IMR-90 (cell line): ENCODE results near the gene ABHD16A. TPM values are rescaled to one million over a fixed set of nuclear protein-coding genes. Genes with fewer than 3 reads are reported as not detected.

ENCODE experiments used
- ATAC-seq: fragments of 200-7000 bp; cut with Tn5 transposase; 2 replicates; pipeline ENCODE4 v1.9.1; 2020; ENCODE audit warnings: low read depth, mild to moderate bottlenecking, moderate library complexity
- BruUV-seq: library from RNA; stranded (reverse); fragments of 400-500 nt; replicated peaks from 2 replicates; lab custom pipeline; 2021; lab: Mats Ljungman, UMichigan
- CTCF ChIA-PET: fragments of 300-600 bp; formaldehyde crosslinking; extraction: SDS; loops from one replicate; lab custom pipeline; 2021; ENCODE audit warnings: antibody characterized with exemption; lab: Yijun Ruan, JAX
- POLR2A ChIA-PET: fragments of 300-600 bp; sonication (Branson Sonifier 250); formaldehyde crosslinking; loops from one replicate; lab custom pipeline; 2022; ENCODE audit warnings: antibody characterized with exemption; ENCODE audit not compliant: unreplicated experiment; lab: Charles Lee
- DNase-seq: peaks from one replicate; pipeline ENCODE4 v3.0.0; 2013
- H2AFZ ChIP-seq: replicated peaks from 2 replicates; pipeline ENCODE3; 2013; ENCODE audit warnings: low read length, mild to moderate bottlenecking; ENCODE audit not compliant: poor library complexity
- H2AK5ac ChIP-seq: 2 replicates; pipeline ENCODE4 v1.6.1; 2013; ENCODE audit warnings: low read depth, low read length, inconsistent platforms
- H2AK9ac ChIP-seq: replicated peaks from 2 replicates; pipeline ENCODE3; 2013; ENCODE audit warnings: mild to moderate bottlenecking, low read depth, low read length, moderate library complexity; ENCODE audit not compliant: poor library complexity
- H2BK120ac ChIP-seq: 2 replicates; pipeline ENCODE4 v1.6.1; 2013; ENCODE audit warnings: low read depth, low read length, inconsistent platforms
- H2BK15ac ChIP-seq: 3 replicates; pipeline ENCODE4 v1.6.1; 2013; ENCODE audit warnings: low read depth, low read length, inconsistent platforms
- H2BK20ac ChIP-seq: 2 replicates; pipeline ENCODE4 v1.6.1; 2013; ENCODE audit warnings: low read depth, mild to moderate bottlenecking, inconsistent platforms, low read length, moderate library complexity
- H2BK5ac ChIP-seq: 2 replicates; pipeline ENCODE4 v1.6.1; 2013; ENCODE audit warnings: mild to moderate bottlenecking, low read depth, low read length, inconsistent platforms; ENCODE audit not compliant: poor library complexity, severe bottlenecking
- H3K14ac ChIP-seq: replicated peaks from 2 replicates; pipeline ENCODE4 v1.6.1; 2013; ENCODE audit warnings: low read depth, low read length, inconsistent platforms
- H3K18ac ChIP-seq: 2 replicates; pipeline ENCODE4 v1.6.1; 2013; ENCODE audit warnings: low read depth, low read length, control low read depth
- H3K23ac ChIP-seq: 2 replicates; pipeline ENCODE4 v1.6.1; 2013; ENCODE audit warnings: low read depth, low read length, inconsistent platforms
- H3K27ac ChIP-seq: 2 replicates; pipeline ENCODE4 v1.5.1; 2013; ENCODE audit warnings: mild to moderate bottlenecking, control low read depth, low read length; ENCODE audit not compliant: insufficient read depth
- H3K27me3 ChIP-seq: 2 replicates; pipeline ENCODE4 v1.6.1; 2013; ENCODE audit warnings: low read length; ENCODE audit not compliant: control insufficient read depth, insufficient read depth
- H3K36me3 ChIP-seq: 2 replicates; pipeline ENCODE4 v1.6.1; 2013; ENCODE audit warnings: low read length, mixed read lengths; ENCODE audit not compliant: control insufficient read depth, insufficient read depth
- H3K4ac ChIP-seq: 2 replicates; pipeline ENCODE4 v1.6.1; 2013; ENCODE audit warnings: low read depth, low read length, inconsistent platforms
- H3K4me1 ChIP-seq: 2 replicates; pipeline ENCODE4 v1.6.1; 2013; ENCODE audit warnings: low read length, mixed read lengths; ENCODE audit not compliant: control insufficient read depth, insufficient read depth
- H3K4me2 ChIP-seq: 2 replicates; pipeline ENCODE4 v1.6.1; 2013; ENCODE audit warnings: low read depth, mild to moderate bottlenecking, control low read depth, low read length, moderate library complexity
- H3K4me3 ChIP-seq: 2 replicates; pipeline ENCODE4 v1.5.1; 2013; ENCODE audit warnings: low read depth, mild to moderate bottlenecking, control low read depth, low read length, moderate library complexity; ENCODE audit not compliant: insufficient read depth
- H3K56ac ChIP-seq: 2 replicates; pipeline ENCODE4 v1.6.1; 2013; ENCODE audit warnings: low read length, inconsistent platforms; ENCODE audit not compliant: insufficient read depth; ENCODE audit errors: extremely low read depth
- H3K79me1 ChIP-seq, 2 experiments: 2 replicates each; pipeline ENCODE4 v1.6.1; 2013; ENCODE audit warnings: low read length in 2 of 2, inconsistent platforms in 1 of 2, low read depth in 1 of 2
- H3K9ac ChIP-seq: 2 replicates; pipeline ENCODE4 v1.6.1; 2013; ENCODE audit warnings: low read depth, low read length, control low read depth
- H3K9me1 ChIP-seq: 2 replicates; pipeline ENCODE4 v1.6.1; 2013; ENCODE audit warnings: low read length, inconsistent platforms; ENCODE audit not compliant: insufficient read depth
- H3K9me3 ChIP-seq: 2 replicates; pipeline ENCODE4 v1.6.1; 2013; ENCODE audit warnings: low read length; ENCODE audit not compliant: control insufficient read depth, insufficient read depth
- H4K20me1 ChIP-seq: 2 replicates; pipeline ENCODE4 v1.6.1; 2013; ENCODE audit warnings: low read length, inconsistent platforms; ENCODE audit not compliant: insufficient read depth
- H4K5ac ChIP-seq: 2 replicates; pipeline ENCODE4 v1.6.1; 2013; ENCODE audit warnings: mild to moderate bottlenecking, low read depth, low read length, control low read depth
- H4K8ac ChIP-seq, 2 experiments: 2 replicates each; pipeline ENCODE4 v1.6.1; 2013; ENCODE audit warnings: low read depth in 2 of 2, low read length in 2 of 2, control low read depth in 1 of 2, inconsistent platforms in 1 of 2
- H4K91ac ChIP-seq: 2 replicates; pipeline ENCODE4 v1.6.1; 2013; ENCODE audit warnings: low read depth, low read length, inconsistent platforms; ENCODE audit not compliant: insufficient read depth
- CEBPB ChIP-seq: IDR thresholded peaks from 2 replicates; pipeline ENCODE4 v1.6.1; 2012; ENCODE audit warnings: low read depth, low read length, improper control_type of control experiment
- CHD1 ChIP-seq: IDR thresholded peaks from 2 replicates; pipeline ENCODE4 v1.6.1; 2012; ENCODE audit warnings: low read depth, low read length, improper control_type of control experiment
- FOS ChIP-seq: fragments of 150-350 bp; IDR thresholded peaks from 2 replicates; pipeline ENCODE4 v1.6.1; 2016; ENCODE audit warnings: low read depth, low read length
- MAZ ChIP-seq: IDR thresholded peaks from 2 replicates; pipeline ENCODE4 v1.6.1; 2012; ENCODE audit warnings: low read depth, mild to moderate bottlenecking, low read length, improper control_type of control experiment, moderate library complexity, borderline replicate concordance
- MXI1 ChIP-seq: IDR thresholded peaks from 2 replicates; pipeline ENCODE4 v1.6.1; 2012; ENCODE audit warnings: low read depth, mild to moderate bottlenecking, low read length, moderate library complexity, borderline replicate concordance
- NFE2L2 ChIP-seq: fragments of 150-350 bp; IDR thresholded peaks from 2 replicates; pipeline ENCODE4 v1.6.1; 2016; ENCODE audit warnings: low read depth, mild to moderate bottlenecking, low read length
- POLR2A ChIP-seq: IDR thresholded peaks from 2 replicates; pipeline ENCODE4 v1.6.1; 2012; ENCODE audit warnings: mild to moderate bottlenecking, low read depth, low read length
- RAD21 ChIP-seq: IDR thresholded peaks from 2 replicates; pipeline ENCODE4 v1.6.1; 2012; ENCODE audit warnings: low read length, improper control_type of control experiment
- RCOR1 ChIP-seq: IDR thresholded peaks from 2 replicates; pipeline ENCODE4 v1.6.1; 2012; ENCODE audit warnings: mild to moderate bottlenecking, low read length, improper control_type of control experiment; ENCODE audit not compliant: insufficient replicate concordance
- RFX5 ChIP-seq: IDR thresholded peaks from 2 replicates; pipeline ENCODE4 v1.8.0; 2012; ENCODE audit warnings: low read depth, mild to moderate bottlenecking, low read length, moderate library complexity
- SMC3 ChIP-seq: fragments of 150-350 bp; IDR thresholded peaks from 2 replicates; pipeline ENCODE4 v1.6.1; 2016; ENCODE audit warnings: low read depth, mild to moderate bottlenecking, antibody characterized with exemption, low read length, moderate library complexity
- WGBS, 2 experiments: methylation state at CpG; one replicate each; pipeline versions ENCODE4 v1.1.5 to v1.1.7; 2013; ENCODE audit warnings: missing lambda C conversion rate in 2 of 2; ENCODE audit not compliant: insufficient read length in 1 of 2; ENCODE audit errors: extremely low coverage in 2 of 2; 5-methylcytosine and 5-hydroxymethylcytosine counted together
- dilution Hi-C: fragments of 300-500 bp; cut with HindIII; formaldehyde crosslinking; loops from one replicate; pipeline ENCODE4 v1.14.3; 2018; ENCODE audit warnings: low sequenced_read_pairs; ENCODE audit not compliant: unreplicated experiment
- in situ Hi-C: fragments of 300-500 bp; cut with MboI; formaldehyde crosslinking; loops from 3 replicates; pipeline ENCODE4 v1.14.3; 2019; ENCODE audit warnings: low sequenced_read_pairs, inconsistent platforms, mixed read lengths
- intact Hi-C: fragments of 100-400 bp; cut with micrococcal nuclease; formaldehyde crosslinking; loops from 2 replicates; pipeline ENCODE4 v1.10.0; 2022
- polyA plus RNA-seq, 3 experiments: library from polyadenylated mRNA; depleted of rRNA; stranded (reverse); fragments of >200 nt; gene quantifications; 2 replicates each; pipeline ENCODE4 v1.2.3, GENCODE V29; 2012; ENCODE audit warnings: low replicate concordance in 1 of 3
- total RNA-seq: library from RNA; depleted of rRNA; stranded (reverse); fragments of >200 nt; gene quantifications from 2 replicates; pipeline ENCODE4 v1.2.3, GENCODE V29; 2012
- TF ChIP-seq, protein P1 (sequence below): fragments of 150-350 bp; IDR thresholded peaks from 2 replicates; pipeline ENCODE4 v1.6.1; 2016; ENCODE audit warnings: low read depth, mild to moderate bottlenecking, low read length, moderate library complexity, borderline replicate concordance
- TF ChIP-seq, protein P2 (sequence below): conservative IDR thresholded peaks from 2 replicates; pipeline ENCODE4 v1.5.1; 2012; ENCODE audit warnings: mild to moderate bottlenecking, low read depth, low read length, improper control_type of control experiment
- TF ChIP-seq, protein P3 (sequence below): fragments of 150-350 bp; IDR thresholded peaks from 2 replicates; pipeline ENCODE4 v1.6.1; 2017; ENCODE audit warnings: mild to moderate bottlenecking, antibody characterized with exemption, low read length, low read depth

The ABHD16A gene
- total and polyA plus RNA-seq, 2 of the 4 experiments (the other 2 are of a cell fraction) = 31.5 to 35.1 TPM

DNA sequence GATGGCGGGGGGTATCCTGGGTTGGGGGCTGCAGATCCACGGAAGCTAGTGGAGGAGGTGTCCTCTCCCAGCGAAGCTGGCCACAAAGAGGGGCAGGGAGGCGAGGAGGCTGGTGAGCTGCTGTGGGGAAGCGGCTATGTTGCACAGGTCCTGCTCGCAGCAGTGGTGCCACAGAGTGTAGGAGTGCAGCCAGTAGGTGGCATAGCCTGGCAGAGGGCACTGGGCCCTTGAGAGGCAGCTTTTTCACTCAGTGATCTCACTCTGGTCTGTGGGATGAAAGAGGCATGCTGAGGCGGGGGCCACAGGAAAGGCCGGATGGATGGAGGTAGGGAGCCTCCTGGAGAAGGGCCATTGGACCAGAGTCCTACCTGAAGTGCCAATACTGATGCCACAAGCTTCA lies 9.2 kb upstream of the ABHD16A start:
- Histone ChIP-seq H2AK5ac (0 out of 2 replicates have a peak overlapping the region, but pooled peaks have one; percentile 3), H4K91ac (no peak overlapping the region), H2BK120ac (no peak overlapping the region), H3K4me1 (no peaks in the 10 kb centered on the region), H3K79me1 (no peaks in the 10 kb centered on the region), H3K4me2 (no peak overlapping the region), H3K27ac (no peak overlapping the region), H4K8ac (no peak overlapping the region), H3K9me3 (no peaks in the 10 kb centered on the region), H3K9ac (no peak overlapping the region), H4K5ac (no peak overlapping the region), H3K27me3 (peaks cover 35% of the 10 kb centered on the region), H2BK20ac (no peak overlapping the region), H3K9me1 (no peaks in the 10 kb centered on the region), H2AK9ac (no peak overlapping the region), H3K56ac (no peak overlapping the region), H4K20me1 (no peaks in the 10 kb centered on the region; the same call in 1 of the 2 replicates), H2BK5ac (no peak overlapping the region), H3K36me3 (no peaks in the 10 kb centered on the region), H3K4ac (no peak overlapping the region), H2BK15ac (no peak overlapping the region), H3K4me3 (no peak overlapping the region), H3K14ac (no peak overlapping the region), H2AFZ (no peak overlapping the region), H3K18ac (no peak overlapping the region), H3K23ac (no peak overlapping the region)
- dilution Hi-C loops (no loop called here), in situ Hi-C loops (no loop called here), intact Hi-C loops (no loop called here)
- WGBS, 2 experiments = 90% methylated on average over 7 of the region's 8 CpGs; no CpG with 5 or more reads in 1 of the 2 experiments
- no peak for TF ChIP-seq MAZ
- TF ChIP-seq FOS = no peak
- no peak for TF ChIP-seq CEBPB
- no peak for TF ChIP-seq RAD21
- TF ChIP-seq RFX5 = no peak
- TF ChIP-seq, protein P1, sequence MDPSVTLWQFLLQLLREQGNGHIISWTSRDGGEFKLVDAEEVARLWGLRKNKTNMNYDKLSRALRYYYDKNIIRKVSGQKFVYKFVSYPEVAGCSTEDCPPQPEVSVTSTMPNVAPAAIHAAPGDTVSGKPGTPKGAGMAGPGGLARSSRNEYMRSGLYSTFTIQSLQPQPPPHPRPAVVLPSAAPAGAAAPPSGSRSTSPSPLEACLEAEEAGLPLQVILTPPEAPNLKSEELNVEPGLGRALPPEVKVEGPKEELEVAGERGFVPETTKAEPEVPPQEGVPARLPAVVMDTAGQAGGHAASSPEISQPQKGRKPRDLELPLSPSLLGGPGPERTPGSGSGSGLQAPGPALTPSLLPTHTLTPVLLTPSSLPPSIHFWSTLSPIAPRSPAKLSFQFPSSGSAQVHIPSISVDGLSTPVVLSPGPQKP = no peak
- no peak for TF ChIP-seq CHD1
- TF ChIP-seq POLR2A = no peak
- no peak for TF ChIP-seq MXI1
- no peak for TF ChIP-seq NFE2L2
- TF ChIP-seq, protein P2, sequence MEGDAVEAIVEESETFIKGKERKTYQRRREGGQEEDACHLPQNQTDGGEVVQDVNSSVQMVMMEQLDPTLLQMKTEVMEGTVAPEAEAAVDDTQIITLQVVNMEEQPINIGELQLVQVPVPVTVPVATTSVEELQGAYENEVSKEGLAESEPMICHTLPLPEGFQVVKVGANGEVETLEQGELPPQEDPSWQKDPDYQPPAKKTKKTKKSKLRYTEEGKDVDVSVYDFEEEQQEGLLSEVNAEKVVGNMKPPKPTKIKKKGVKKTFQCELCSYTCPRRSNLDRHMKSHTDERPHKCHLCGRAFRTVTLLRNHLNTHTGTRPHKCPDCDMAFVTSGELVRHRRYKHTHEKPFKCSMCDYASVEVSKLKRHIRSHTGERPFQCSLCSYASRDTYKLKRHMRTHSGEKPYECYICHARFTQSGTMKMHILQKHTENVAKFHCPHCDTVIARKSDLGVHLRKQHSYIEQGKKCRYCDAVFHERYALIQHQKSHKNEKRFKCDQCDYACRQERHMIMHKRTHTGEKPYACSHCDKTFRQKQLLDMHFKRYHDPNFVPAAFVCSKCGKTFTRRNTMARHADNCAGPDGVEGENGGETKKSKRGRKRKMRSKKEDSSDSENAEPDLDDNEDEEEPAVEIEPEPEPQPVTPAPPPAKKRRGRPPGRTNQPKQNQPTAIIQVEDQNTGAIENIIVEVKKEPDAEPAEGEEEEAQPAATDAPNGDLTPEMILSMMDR = no peak
- TF ChIP-seq, protein P3, sequence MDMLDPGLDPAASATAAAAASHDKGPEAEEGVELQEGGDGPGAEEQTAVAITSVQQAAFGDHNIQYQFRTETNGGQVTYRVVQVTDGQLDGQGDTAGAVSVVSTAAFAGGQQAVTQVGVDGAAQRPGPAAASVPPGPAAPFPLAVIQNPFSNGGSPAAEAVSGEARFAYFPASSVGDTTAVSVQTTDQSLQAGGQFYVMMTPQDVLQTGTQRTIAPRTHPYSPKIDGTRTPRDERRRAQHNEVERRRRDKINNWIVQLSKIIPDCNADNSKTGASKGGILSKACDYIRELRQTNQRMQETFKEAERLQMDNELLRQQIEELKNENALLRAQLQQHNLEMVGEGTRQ = no peak
- no peak for TF ChIP-seq RCOR1
- no peak for TF ChIP-seq SMC3
- ChIA-PET POLR2A (no interaction called here), CTCF (no interaction called here)
- DNase-seq = no peak
- BruUV-seq = no TSS peak
- ATAC-seq = no peak
